Left lung (tissue), 10 donors: ENCODE measurements around the gene ALK. TPM values are rescaled to one million over a fixed set of nuclear protein-coding genes. Genes with fewer than 3 reads are reported as not detected.

ENCODE experiments used
- ATAC-seq: fragments of 200-7000 bp; cut with Tn5 transposase; one replicate; pipeline ENCODE4 v1.9.1; 2020; ENCODE audit warnings: moderate library complexity
- DNase-seq, 4 donors: peaks; one replicate each; pipeline ENCODE4 v3.0.0-alpha.2; 2013 to 2020
- H3K27ac ChIP-seq, 2 donors: fragments of 200-600 bp; sonication (generic) in 1 of 2; one replicate each; pipeline versions ENCODE4 v1.5.0 to v1.8.0; 2020 to 2021
- H3K27me3 ChIP-seq, 2 donors: fragments of 200-600 bp; sonication (generic) in 1 of 2; one replicate each; pipeline versions ENCODE4 v1.5.0 to v1.8.0; 2020 to 2021
- H3K36me3 ChIP-seq, 2 donors: fragments of 200-600 bp; sonication (generic) in 1 of 2; one replicate each; pipeline versions ENCODE4 v1.5.0 to v1.8.0; 2020 to 2021
- H3K4me1 ChIP-seq, 2 donors: fragments of 200-600 bp; one replicate each; pipeline ENCODE4 v1.8.0; 2021
- H3K4me3 ChIP-seq, 2 donors: fragments of 200-600 bp; sonication (generic) in 1 of 2; one replicate each; pipeline versions ENCODE4 v1.5.0 to v1.8.0; 2020 to 2021; ENCODE audit warnings: mild to moderate bottlenecking in 1 of 2
- H3K9me3 ChIP-seq, 2 donors: fragments of 200-600 bp; sonication (generic) in 1 of 2; one replicate each; pipeline versions ENCODE4 v1.5.0 to v1.8.0; 2020 to 2021
- intact Hi-C, 2 donors: fragments of 100-400 bp; cut with DNase I; formaldehyde crosslinking; loops; one replicate each; pipeline versions ENCODE4 v1.11.2 to v1.14.2; 2022
- polyA plus RNA-seq, 6 donors: library from polyadenylated mRNA; unstranded; fragments of 120-200 nt; gene quantifications; one replicate each; pipeline ENCODE4 v1.2.1, GENCODE V29; 2013; ENCODE audit not compliant: insufficient read length in 6 of 6
- total RNA-seq, 2 donors: library from RNA; stranded (reverse); fragmentation: NEBNext Ultra II Directional; extraction: Animal tissue kit (Norgen Biotek cat#: 25700); gene quantifications; one replicate each; pipeline ENCODE4 v1.2.1, GENCODE V29; 2021
- TF ChIP-seq, protein P1 (sequence below), 2 donors: fragments of 200-600 bp; sonication (generic) in 1 of 2; IDR thresholded peaks; one replicate each; pipeline versions ENCODE4 v1.5.0 to v1.8.0; 2021; ENCODE audit warnings: antibody characterized with exemption in 2 of 2
- donor health status: DM: no; HTN: yes; CAD: no.
- donor health status: DM: no; HTN: no; CAD: no.

ALK gene
- total and polyA plus RNA-seq, 8 donors = 0.06 to 0.70 (median 0.12) TPM; not detected in 2

DNA sequence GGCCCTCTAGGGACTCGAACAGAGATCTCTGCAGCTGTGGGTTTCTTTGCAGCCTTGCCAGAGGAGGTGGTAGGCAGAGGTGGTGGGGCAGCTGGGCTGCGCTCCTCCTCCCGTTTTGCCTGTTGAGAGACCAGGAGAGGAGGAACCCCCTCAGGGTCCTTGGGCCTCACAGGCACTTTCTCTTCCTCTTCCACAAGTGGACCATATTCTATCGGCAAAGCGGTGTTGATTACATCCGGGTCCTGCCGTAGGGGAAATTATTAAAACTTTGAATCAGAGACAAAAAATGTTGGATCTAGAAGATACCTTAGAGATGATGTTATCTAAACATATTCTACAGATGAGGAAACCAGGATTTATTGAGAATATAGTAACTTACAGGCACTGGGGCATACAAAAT, 727.7 kb downstream of the ALK start:
- intact Hi-C loops = loop anchor here in 1 of 2 donors (10.0 kb wide), 1 partner anchor 369 kb away; no protein-coding TSS in a partner anchor
- TF ChIP-seq, protein P1, sequence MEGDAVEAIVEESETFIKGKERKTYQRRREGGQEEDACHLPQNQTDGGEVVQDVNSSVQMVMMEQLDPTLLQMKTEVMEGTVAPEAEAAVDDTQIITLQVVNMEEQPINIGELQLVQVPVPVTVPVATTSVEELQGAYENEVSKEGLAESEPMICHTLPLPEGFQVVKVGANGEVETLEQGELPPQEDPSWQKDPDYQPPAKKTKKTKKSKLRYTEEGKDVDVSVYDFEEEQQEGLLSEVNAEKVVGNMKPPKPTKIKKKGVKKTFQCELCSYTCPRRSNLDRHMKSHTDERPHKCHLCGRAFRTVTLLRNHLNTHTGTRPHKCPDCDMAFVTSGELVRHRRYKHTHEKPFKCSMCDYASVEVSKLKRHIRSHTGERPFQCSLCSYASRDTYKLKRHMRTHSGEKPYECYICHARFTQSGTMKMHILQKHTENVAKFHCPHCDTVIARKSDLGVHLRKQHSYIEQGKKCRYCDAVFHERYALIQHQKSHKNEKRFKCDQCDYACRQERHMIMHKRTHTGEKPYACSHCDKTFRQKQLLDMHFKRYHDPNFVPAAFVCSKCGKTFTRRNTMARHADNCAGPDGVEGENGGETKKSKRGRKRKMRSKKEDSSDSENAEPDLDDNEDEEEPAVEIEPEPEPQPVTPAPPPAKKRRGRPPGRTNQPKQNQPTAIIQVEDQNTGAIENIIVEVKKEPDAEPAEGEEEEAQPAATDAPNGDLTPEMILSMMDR (IDR thresholded peaks at IDR 0.05) = no peak
- H3K4me3 ChIP-seq = no peak overlapping the region
- no peaks in the 10 kb centered on the region for H3K9me3 ChIP-seq
- DNase-seq = no peak
- no peak overlapping the region for H3K27ac ChIP-seq
- H3K36me3 ChIP-seq = no peaks in the 10 kb centered on the region
- peaks cover 0 to 4% of the 10 kb centered on the region in 2 donors for H3K4me1 ChIP-seq
- ATAC-seq = no peak
- H3K27me3 ChIP-seq = no peaks in the 10 kb centered on the region

DNA sequence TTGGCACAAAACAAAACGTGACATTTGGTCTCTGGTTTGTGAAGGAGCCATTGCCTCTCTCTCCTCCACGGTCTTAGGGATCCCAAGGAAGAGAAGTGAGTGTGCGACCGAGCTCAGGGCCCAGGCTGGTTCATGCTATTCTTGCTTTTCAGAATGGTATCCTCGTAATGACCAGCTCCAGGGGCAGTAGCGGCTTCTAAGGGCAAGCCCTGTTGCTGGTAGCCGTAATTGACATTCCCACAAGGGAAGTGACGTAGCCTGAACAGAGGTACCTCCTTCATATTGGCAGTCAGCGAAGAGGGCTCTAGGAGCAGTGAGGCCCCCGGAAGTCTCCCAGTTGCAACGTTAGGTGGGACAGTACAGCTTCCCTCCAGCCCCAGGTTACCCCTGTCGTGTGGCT, 728.3 kb downstream of the ALK start:
- H3K4me1 ChIP-seq = peaks cover 0 to 4% of the 10 kb centered on the region in 2 donors
- TF ChIP-seq, protein P1 (IDR thresholded peaks at IDR 0.05) = no peak
- no peaks in the 10 kb centered on the region for H3K9me3 ChIP-seq
- H3K27ac ChIP-seq = no peak overlapping the region
- intact Hi-C loops = loop anchor here in 1 of 2 donors (10.0 kb wide), 1 partner anchor 368 kb away; no protein-coding TSS in a partner anchor
- ATAC-seq = no peak
- no peak for DNase-seq
- H3K4me3 ChIP-seq = no peak overlapping the region
- no peaks in the 10 kb centered on the region for H3K27me3 ChIP-seq
- H3K36me3 ChIP-seq = no peaks in the 10 kb centered on the region

DNA sequence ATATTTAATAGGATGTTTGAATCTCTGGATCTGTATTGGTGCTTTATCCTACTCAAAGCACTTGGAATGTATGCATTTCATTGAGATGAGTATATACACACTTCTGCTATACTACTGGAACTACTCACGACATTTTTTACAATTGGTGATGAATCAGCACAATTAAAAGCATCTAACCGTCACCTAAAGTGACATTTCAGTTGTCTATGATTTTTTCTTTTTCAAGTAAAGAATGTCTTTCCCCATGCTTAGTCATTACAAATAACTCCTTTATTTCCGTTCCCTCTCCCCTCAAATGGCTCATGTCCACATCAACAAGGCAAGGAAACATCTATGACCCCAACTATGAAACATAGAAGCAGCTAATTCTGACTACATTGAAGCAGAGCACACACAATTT, 728.9 kb downstream of the ALK start:
- H3K4me1 ChIP-seq = peaks cover 0 to 4% of the 10 kb centered on the region in 2 donors
- H3K36me3 ChIP-seq = peaks cover 0 to under 1% of the 10 kb centered on the region in 2 donors
- H3K27ac ChIP-seq = no peak overlapping the region
- ATAC-seq (no peak), DNase-seq (no peak)
- H3K27me3 ChIP-seq = no peaks in the 10 kb centered on the region
- intact Hi-C loops = loop anchor here in 1 of 2 donors (10.0 kb wide), 1 partner anchor 368 kb away; no protein-coding TSS in a partner anchor
- TF ChIP-seq, protein P1 (IDR thresholded peaks at IDR 0.05) = no peak
- no peak overlapping the region for H3K4me3 ChIP-seq
- no peaks in the 10 kb centered on the region for H3K9me3 ChIP-seq

DNA sequence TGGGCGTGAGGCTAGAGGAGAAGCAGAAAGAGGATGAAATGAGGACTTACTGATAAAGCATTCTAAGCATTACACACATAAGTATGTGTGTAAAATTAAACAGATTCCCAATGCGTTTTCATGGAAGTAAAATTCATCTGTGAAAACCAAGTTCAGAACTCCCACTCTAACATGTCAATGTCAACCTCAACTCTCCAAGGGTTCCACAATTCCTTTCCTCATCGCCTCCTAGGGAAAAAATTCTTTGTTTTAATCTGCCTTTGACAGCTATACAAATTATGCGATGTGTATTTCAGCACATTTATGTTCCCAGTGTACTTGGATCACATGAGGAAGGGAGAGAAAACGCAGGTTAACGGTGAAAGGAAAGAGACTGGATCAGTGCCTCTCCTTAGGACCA, 729.6 kb downstream of the ALK start:
- Histone ChIP-seq H3K36me3 (peaks cover 0 to 5% of the 10 kb centered on the region in 2 donors), H3K27ac (no peak overlapping the region), H3K4me3 (no peak overlapping the region), H3K4me1 (peaks cover 0 to 3% of the 10 kb centered on the region in 2 donors), H3K9me3 (no peaks in the 10 kb centered on the region), H3K27me3 (no peaks in the 10 kb centered on the region)
- no peak for DNase-seq
- no peak for ATAC-seq
- TF ChIP-seq, protein P1 (IDR thresholded peaks at IDR 0.05) = no peak
- intact Hi-C loops = loop anchor here in 1 of 2 donors (10.0 kb wide), 1 partner anchor 367 kb away; no protein-coding TSS in a partner anchor

DNA sequence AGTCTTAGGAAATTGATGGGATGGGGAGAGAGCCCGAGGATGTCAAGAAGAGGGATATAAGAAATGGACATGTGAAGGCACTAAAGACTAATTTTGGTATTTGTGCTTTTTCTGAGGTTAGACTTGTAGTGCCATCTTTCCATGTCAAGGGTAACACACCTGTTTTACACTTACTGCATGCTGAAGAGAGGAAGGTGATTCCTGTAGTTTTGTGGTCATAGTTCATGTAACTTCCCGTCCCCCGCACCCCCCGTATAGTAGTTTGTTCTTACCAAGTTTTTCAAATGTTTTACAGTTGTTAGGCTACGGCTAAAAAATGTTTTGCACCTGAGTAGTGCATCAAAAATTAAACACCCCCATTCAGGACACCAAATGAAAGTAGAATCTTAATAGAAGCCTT, 732.3 kb downstream of the ALK start:
- Histone ChIP-seq H3K4me1 (no peaks in the 10 kb centered on the region), H3K9me3 (no peaks in the 10 kb centered on the region), H3K27me3 (no peaks in the 10 kb centered on the region), H3K27ac (no peak overlapping the region), H3K36me3 (peaks cover 0 to 5% of the 10 kb centered on the region in 2 donors), H3K4me3 (no peak overlapping the region)
- intact Hi-C loops = no loop called here
- ATAC-seq (no peak), DNase-seq (no peak)
- TF ChIP-seq, protein P1 (IDR thresholded peaks at IDR 0.05) = no peak
